Osteoblast (primary cell): ENCODE data around the gene TRAPPC10. TPM values are rescaled to one million over a fixed set of nuclear protein-coding genes. Genes with fewer than 3 reads are reported as not detected.

Experiments
- DNase-seq: peaks from one replicate; pipeline ENCODE4 v3.0.0; 2011; ENCODE audit warnings: low spot score, mixed read lengths; ENCODE audit not compliant: insufficient read length; ENCODE audit errors: missing footprints
- H2AFZ ChIP-seq: 2 replicates; pipeline ENCODE4 v1.6.0; 2011; ENCODE audit warnings: mild to moderate bottlenecking, low read length
- H3K27ac ChIP-seq: 2 replicates; pipeline ENCODE4 v1.5.1; 2011; ENCODE audit warnings: mild to moderate bottlenecking, low read depth, low read length, moderate library complexity
- H3K27me3 ChIP-seq: 2 replicates; pipeline ENCODE4 v1.6.0; 2012; ENCODE audit warnings: mild to moderate bottlenecking, control low read depth, inconsistent platforms, low read length, moderate library complexity; ENCODE audit not compliant: insufficient read depth
- H3K36me3 ChIP-seq: 2 replicates; pipeline ENCODE4 v1.5.1; 2011; ENCODE audit warnings: mild to moderate bottlenecking, low read length, control low read depth, moderate library complexity; ENCODE audit not compliant: insufficient read depth
- H3K4me1 ChIP-seq: 2 replicates; pipeline ENCODE4 v1.5.1; 2011; ENCODE audit warnings: mild to moderate bottlenecking, low read length, control low read depth, moderate library complexity; ENCODE audit not compliant: insufficient read depth
- H3K4me2 ChIP-seq: 2 replicates; pipeline ENCODE4 v1.6.0; 2011; ENCODE audit warnings: mild to moderate bottlenecking, low read length; ENCODE audit not compliant: insufficient read depth
- H3K4me3 ChIP-seq: fragments of 200-600 bp; sonication (generic); 3 replicates; pipeline ENCODE4 v1.5.1; 2012; ENCODE audit warnings: mild to moderate bottlenecking, low read length, inconsistent platforms; ENCODE audit not compliant: insufficient read depth
- H3K79me2 ChIP-seq: 2 replicates; pipeline ENCODE4 v1.6.0; 2012; ENCODE audit warnings: mild to moderate bottlenecking, low read length, control low read depth, inconsistent platforms; ENCODE audit not compliant: insufficient read depth
- H3K9me3 ChIP-seq: 2 replicates; pipeline ENCODE4 v1.5.1; 2011; ENCODE audit warnings: low read depth, low read length, control low read depth
- H4K20me1 ChIP-seq: 2 replicates; pipeline ENCODE4 v1.6.0; 2012; ENCODE audit warnings: mild to moderate bottlenecking, low read length, control low read depth; ENCODE audit not compliant: insufficient read depth
- CTCF ChIP-seq: IDR thresholded peaks from 2 replicates; pipeline ENCODE4 v1.5.1; 2011; ENCODE audit warnings: mild to moderate bottlenecking, low read depth, low read length, moderate library complexity; ENCODE audit errors: extremely low read depth
- total RNA-seq: library from RNA; depleted of rRNA; stranded (reverse); fragments of >200 nt; gene quantifications from 2 replicates; pipeline ENCODE4 v1.2.3, GENCODE V29; 2012

The TRAPPC10 gene
- total RNA-seq, 1 donor: 36.2 TPM

DNA sequence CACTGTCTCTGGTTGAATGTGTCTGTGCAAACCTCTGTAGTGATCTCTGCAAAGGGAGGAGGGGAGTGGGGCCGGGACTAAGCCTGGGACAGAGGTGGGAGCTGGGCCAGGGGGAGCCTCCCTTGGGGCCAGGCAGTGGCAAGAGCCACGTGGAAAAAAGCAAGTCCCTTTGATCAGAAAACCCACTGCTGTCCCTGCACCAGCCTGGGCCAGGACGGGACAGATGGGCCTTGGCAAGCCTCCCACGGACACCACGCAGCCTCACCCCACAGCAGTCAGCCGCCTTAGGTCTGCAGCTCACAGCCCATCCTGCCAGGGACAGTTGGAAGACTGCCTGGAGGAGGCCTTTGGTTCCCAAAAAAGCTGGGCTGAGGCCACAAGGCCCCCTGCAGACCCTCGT, 11.7 kb upstream of the TRAPPC10 start:
- H2AFZ ChIP-seq: no peak overlapping the region
- H4K20me1 ChIP-seq: no peaks in the 10 kb centered on the region
- H3K9me3 ChIP-seq: no peaks in the 10 kb centered on the region
- no peaks in the 10 kb centered on the region for H3K36me3 ChIP-seq
- DNase-seq: no peak
- no peaks in the 10 kb centered on the region for H3K4me1 ChIP-seq
- no peak for TF ChIP-seq CTCF
- H3K79me2 ChIP-seq: no peaks in the 10 kb centered on the region
- no peak overlapping the region for H3K27ac ChIP-seq
- H3K4me3 ChIP-seq: no peak overlapping the region
- H3K4me2 ChIP-seq: no peak overlapping the region
- H3K27me3 ChIP-seq: no peaks in the 10 kb centered on the region

DNA sequence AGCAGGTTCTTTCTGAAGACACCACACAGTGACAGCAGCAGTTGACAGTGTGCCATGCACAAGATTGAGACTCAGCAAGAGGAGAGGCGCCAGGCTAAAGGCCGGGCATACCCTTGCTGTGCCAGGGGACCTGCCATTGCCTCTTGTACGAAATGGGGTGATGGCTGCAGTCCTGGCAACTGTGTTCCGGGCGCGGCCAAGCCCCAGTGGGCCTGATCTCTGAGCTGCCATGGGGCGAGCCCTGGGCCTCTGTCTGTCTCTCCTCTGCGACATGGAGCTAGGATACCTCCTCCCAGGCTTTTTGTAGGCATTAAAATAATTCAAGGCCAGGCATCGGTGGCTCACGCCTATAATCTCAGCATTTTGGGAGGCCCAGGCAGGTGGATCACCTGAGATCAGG, 9.6 kb upstream of the TRAPPC10 start:
- Histone ChIP-seq H2AFZ (no peak overlapping the region), H3K4me1 (peaks cover 20% of the 10 kb centered on the region), H4K20me1 (no peaks in the 10 kb centered on the region), H3K27ac (no peak overlapping the region), H3K36me3 (no peaks in the 10 kb centered on the region), H3K79me2 (no peaks in the 10 kb centered on the region), H3K9me3 (no peaks in the 10 kb centered on the region), H3K4me2 (no peak overlapping the region), H3K27me3 (no peaks in the 10 kb centered on the region), H3K4me3 (no peak overlapping the region)
- peak; percentile 35 for DNase-seq
- no peak for TF ChIP-seq CTCF

- Histone ChIP-seq H3K4me3 (no peak overlapping the region), H3K79me2 (no peaks in the 10 kb centered on the region), H4K20me1 (no peaks in the 10 kb centered on the region), H3K27ac (no peak overlapping the region), H3K36me3 (no peaks in the 10 kb centered on the region), H3K4me1 (peaks cover 20% of the 10 kb centered on the region), H2AFZ (no peak overlapping the region), H3K4me2 (no peak overlapping the region), H3K27me3 (no peaks in the 10 kb centered on the region), H3K9me3 (no peaks in the 10 kb centered on the region)
- DNase-seq: peak; percentile 45
- no peak for TF ChIP-seq CTCF
These were observed 8.7 kb upstream of the TRAPPC10 start for GRCh38 chr21:44003307-44003966.

GRCh38 chr21:44005071-44005470, 7.0 kb upstream of the TRAPPC10 start:
- no peak overlapping the region for H3K4me3 ChIP-seq
- H3K4me2 ChIP-seq: no peak overlapping the region
- no peaks in the 10 kb centered on the region for H3K79me2 ChIP-seq
- no peaks in the 10 kb centered on the region for H3K9me3 ChIP-seq
- peaks cover 20% of the 10 kb centered on the region for H3K4me1 ChIP-seq
- no peaks in the 10 kb centered on the region for H3K27me3 ChIP-seq
- TF ChIP-seq CTCF: no peak
- H2AFZ ChIP-seq: no peak overlapping the region
- H4K20me1 ChIP-seq: no peaks in the 10 kb centered on the region
- H3K36me3 ChIP-seq: no peaks in the 10 kb centered on the region
- no peak for DNase-seq
- H3K27ac ChIP-seq: no peak overlapping the region
